ENCODE data around the gene LCE1F. TPM values are rescaled to one million over a fixed set of nuclear protein-coding genes. Genes with fewer than 3 reads are reported as not detected.

LCE1F gene
- total and polyA plus RNA-seq, 2 of the 13 experiments (the other 11 are each of a cell fraction or from before 2014, with no cell fraction given), result not detected

DNA sequence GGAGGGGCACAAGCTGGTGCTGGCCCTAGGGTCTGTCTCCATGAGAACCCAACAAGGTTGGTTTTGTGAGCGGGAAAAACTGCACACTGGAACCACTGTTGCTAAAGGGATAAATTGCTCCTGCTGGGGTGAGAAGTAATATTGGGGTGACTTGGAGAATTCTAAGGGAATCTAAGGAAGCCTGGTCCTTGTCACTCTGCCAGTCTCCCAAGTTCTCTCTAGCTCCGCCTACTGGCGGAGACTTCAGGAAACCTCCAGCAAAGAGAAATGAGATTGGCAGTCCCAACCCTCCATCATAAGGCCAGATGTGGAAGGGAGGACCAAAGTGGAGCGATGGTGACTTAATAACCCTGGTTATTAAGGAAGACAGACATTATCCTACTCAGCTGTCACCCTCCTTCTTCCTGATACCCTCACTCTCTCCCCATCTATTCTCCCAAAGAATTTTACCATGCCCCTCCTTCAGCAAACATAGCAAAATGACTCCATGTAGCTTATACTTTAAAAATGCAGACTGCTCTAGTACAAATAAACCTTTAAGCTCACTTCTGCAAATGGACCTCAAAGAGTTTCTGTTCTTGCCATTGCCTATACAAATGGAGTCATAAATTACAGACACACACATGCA, 2.7 kb downstream of the LCE1F start:
- no peaks in the 10 kb centered on the region for H3K36me3 ChIP-seq (replicated peaks in 1 of 2; ENCODE audit: control insufficient read depth in 1 of 2, insufficient read depth in 2 of 2, low read length in 2 of 2)
- 14% methylated on average over 4 of the region's 4 CpGs for WGBS (ENCODE audit: low lambda C conversion rate)
- FAIRE-seq (no peak), DNase-seq (ENCODE audit: low spot score) (peak; percentile 30), ATAC-seq (no peak)
- no peak overlapping the region for H2AFZ ChIP-seq (ENCODE audit: low read length)
- H3K9me3 ChIP-seq (ENCODE audit: low read length), result no peaks in the 10 kb centered on the region
- TF ChIP-seq TOPORS (CRISPR knock-in tag; IDR thresholded peaks at IDR 0.05) (no peak), SMC3 (IDR thresholded peaks at IDR 0.05; ENCODE audit: low read length) (peak; percentile 12; the same call in 1 of the 2 replicates)
- TF ChIP-seq, protein P1, sequence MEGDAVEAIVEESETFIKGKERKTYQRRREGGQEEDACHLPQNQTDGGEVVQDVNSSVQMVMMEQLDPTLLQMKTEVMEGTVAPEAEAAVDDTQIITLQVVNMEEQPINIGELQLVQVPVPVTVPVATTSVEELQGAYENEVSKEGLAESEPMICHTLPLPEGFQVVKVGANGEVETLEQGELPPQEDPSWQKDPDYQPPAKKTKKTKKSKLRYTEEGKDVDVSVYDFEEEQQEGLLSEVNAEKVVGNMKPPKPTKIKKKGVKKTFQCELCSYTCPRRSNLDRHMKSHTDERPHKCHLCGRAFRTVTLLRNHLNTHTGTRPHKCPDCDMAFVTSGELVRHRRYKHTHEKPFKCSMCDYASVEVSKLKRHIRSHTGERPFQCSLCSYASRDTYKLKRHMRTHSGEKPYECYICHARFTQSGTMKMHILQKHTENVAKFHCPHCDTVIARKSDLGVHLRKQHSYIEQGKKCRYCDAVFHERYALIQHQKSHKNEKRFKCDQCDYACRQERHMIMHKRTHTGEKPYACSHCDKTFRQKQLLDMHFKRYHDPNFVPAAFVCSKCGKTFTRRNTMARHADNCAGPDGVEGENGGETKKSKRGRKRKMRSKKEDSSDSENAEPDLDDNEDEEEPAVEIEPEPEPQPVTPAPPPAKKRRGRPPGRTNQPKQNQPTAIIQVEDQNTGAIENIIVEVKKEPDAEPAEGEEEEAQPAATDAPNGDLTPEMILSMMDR (CRISPR knock-in tag; IDR thresholded peaks at IDR 0.05), result peak; percentile 38
- POLR2A ChIA-PET, result no interaction called here
- CTCF ChIA-PET (ENCODE audit: low intra/inter-chr PET ratio, low total read pairs), result no interaction called here
- BruUV-seq (replicated peaks), result no TSS peak
- in situ Hi-C loops (cut with HindIII; ENCODE audit: extremely low pct_ligation_motif_present, low pct_unique_long_range_greater_than_20kb) (no loop called here), intact Hi-C loops (cut with micrococcal nuclease; ENCODE audit: unreplicated experiment) (no loop called here)
- no peaks in the 10 kb centered on the region for H3K4me1 ChIP-seq (ENCODE audit: insufficient read depth, low read length)
- no peaks in the 10 kb centered on the region for H3K79me2 ChIP-seq (ENCODE audit: insufficient read depth, low read length)
- no peak overlapping the region for H3K4me2 ChIP-seq (ENCODE audit: low read depth, low read length)
- no peak overlapping the region for H3K4me3 ChIP-seq (replicated peaks in 1 of 3; ENCODE audit: insufficient read depth in 1 of 3, low read depth in 2 of 3, low read length in 3 of 3)
- no peaks in the 10 kb centered on the region for H4K20me1 ChIP-seq (ENCODE audit: insufficient read depth, low read length)
- no peak overlapping the region for H3K27ac ChIP-seq (ENCODE audit: extremely low read length, insufficient read depth, low read length)
- H3K9ac ChIP-seq (ENCODE audit: insufficient read depth, low read depth, low read length), result no peak overlapping the region
- no peaks in the 10 kb centered on the region for H3K27me3 ChIP-seq (ENCODE audit: control insufficient read depth in 1 of 2, insufficient read depth in 2 of 2, low read length in 2 of 2)

DNA sequence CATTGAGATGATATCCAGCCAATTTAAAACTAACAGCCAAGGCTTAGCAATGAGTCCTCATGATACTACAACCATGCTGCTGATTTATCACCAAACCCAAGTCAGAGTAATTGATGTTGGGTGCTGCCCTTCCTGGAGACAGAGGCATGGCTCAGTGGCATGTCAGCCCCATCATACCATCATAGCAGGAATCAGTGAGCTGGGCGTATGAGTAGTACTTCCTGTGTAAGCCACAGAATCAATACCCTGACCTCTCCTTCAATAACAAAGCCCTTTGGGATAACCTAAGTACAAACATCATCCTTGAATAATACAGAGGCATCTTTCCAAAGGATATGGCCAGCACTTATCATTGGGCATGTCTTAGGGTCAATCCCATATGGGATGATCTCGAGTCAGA, 8.2 kb downstream of the LCE1F start:
- H2AFZ ChIP-seq (ENCODE audit: low read length), result no peak overlapping the region
- no peaks in the 10 kb centered on the region for H3K36me3 ChIP-seq (replicated peaks in 1 of 2; ENCODE audit: control insufficient read depth in 1 of 2, insufficient read depth in 2 of 2, low read length in 2 of 2)
- DNase-seq (ENCODE audit: low spot score) (no peak), ATAC-seq (no peak), FAIRE-seq (no peak)
- in situ Hi-C loops (cut with HindIII; ENCODE audit: extremely low pct_ligation_motif_present, low pct_unique_long_range_greater_than_20kb) (no loop called here), intact Hi-C loops (cut with micrococcal nuclease; ENCODE audit: unreplicated experiment) (no loop called here)
- ChIA-PET CTCF (ENCODE audit: low intra/inter-chr PET ratio, low total read pairs) (no interaction called here), POLR2A (no interaction called here)
- no peak overlapping the region for H3K4me3 ChIP-seq (replicated peaks in 1 of 3; ENCODE audit: insufficient read depth in 1 of 3, low read depth in 2 of 3, low read length in 3 of 3)
- no peaks in the 10 kb centered on the region for H4K20me1 ChIP-seq (ENCODE audit: insufficient read depth, low read length)
- 0% methylated on average over 1 of the region's 2 CpGs for WGBS (ENCODE audit: low lambda C conversion rate)
- no peaks in the 10 kb centered on the region for H3K27me3 ChIP-seq (ENCODE audit: control insufficient read depth in 1 of 2, insufficient read depth in 2 of 2, low read length in 2 of 2)
- no peak overlapping the region for H3K27ac ChIP-seq (ENCODE audit: extremely low read length, insufficient read depth, low read length)
- H3K4me1 ChIP-seq (ENCODE audit: insufficient read depth, low read length), result no peaks in the 10 kb centered on the region
- no peak overlapping the region for H3K4me2 ChIP-seq (ENCODE audit: low read depth, low read length)
- no TSS peak for BruUV-seq (replicated peaks)
- H3K9ac ChIP-seq (ENCODE audit: insufficient read depth, low read depth, low read length), result no peak overlapping the region
- H3K9me3 ChIP-seq (ENCODE audit: low read length), result no peaks in the 10 kb centered on the region
- H3K79me2 ChIP-seq (ENCODE audit: insufficient read depth, low read length), result no peaks in the 10 kb centered on the region
- TF ChIP-seq FOXJ3 (CRISPR knock-in tag; IDR thresholded peaks at IDR 0.05; ENCODE audit: borderline replicate concordance) (no peak), SMARCC2 (IDR thresholded peaks at IDR 0.05) (no peak), CHD4 (IDR thresholded peaks at IDR 0.05; ENCODE audit: borderline replicate concordance, low read length) (no peak), ZNF749 (CRISPR knock-in tag; IDR thresholded peaks at IDR 0.05; ENCODE audit: borderline replicate concordance) (no peak), HNRNPUL1 (IDR thresholded peaks at IDR 0.05; ENCODE audit: low read depth, low read length) (no peak)
- TF ChIP-seq, protein P2, sequence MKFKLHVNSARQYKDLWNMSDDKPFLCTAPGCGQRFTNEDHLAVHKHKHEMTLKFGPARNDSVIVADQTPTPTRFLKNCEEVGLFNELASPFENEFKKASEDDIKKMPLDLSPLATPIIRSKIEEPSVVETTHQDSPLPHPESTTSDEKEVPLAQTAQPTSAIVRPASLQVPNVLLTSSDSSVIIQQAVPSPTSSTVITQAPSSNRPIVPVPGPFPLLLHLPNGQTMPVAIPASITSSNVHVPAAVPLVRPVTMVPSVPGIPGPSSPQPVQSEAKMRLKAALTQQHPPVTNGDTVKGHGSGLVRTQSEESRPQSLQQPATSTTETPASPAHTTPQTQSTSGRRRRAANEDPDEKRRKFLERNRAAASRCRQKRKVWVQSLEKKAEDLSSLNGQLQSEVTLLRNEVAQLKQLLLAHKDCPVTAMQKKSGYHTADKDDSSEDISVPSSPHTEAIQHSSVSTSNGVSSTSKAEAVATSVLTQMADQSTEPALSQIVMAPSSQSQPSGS (CRISPR knock-in tag; IDR thresholded peaks at IDR 0.05), result no peak

All from HepG2 (cell line).